Skeletal muscle tissue (tissue), 4 donors: ENCODE data around the gene BEND5. TPM values are rescaled to one million over a fixed set of nuclear protein-coding genes. Genes with fewer than 3 reads are reported as not detected.

ENCODE experiments used
- H3K27ac ChIP-seq: one replicate; pipeline ENCODE4 v1.7.0; 2013; ENCODE audit warnings: mild to moderate bottlenecking, low read depth, low read length, inconsistent platforms
- H3K27me3 ChIP-seq, 3 donors: one replicate each; pipeline ENCODE4 v1.7.0; 2013; ENCODE audit warnings: low read length in 3 of 3; ENCODE audit not compliant: control insufficient read depth in 3 of 3, insufficient read depth in 3 of 3
- H3K36me3 ChIP-seq, 3 donors: one replicate each; pipeline ENCODE4 v1.7.0; 2013; ENCODE audit warnings: low read length in 3 of 3; ENCODE audit not compliant: control insufficient read depth in 3 of 3, insufficient read depth in 3 of 3
- H3K4me1 ChIP-seq, 3 donors: one replicate each; pipeline ENCODE4 v1.7.0; 2013; ENCODE audit warnings: low read length in 3 of 3, mild to moderate bottlenecking in 3 of 3; ENCODE audit not compliant: control insufficient read depth in 3 of 3, insufficient read depth in 3 of 3
- H3K4me3 ChIP-seq, 3 donors: one replicate each; pipeline ENCODE4 v1.7.0; 2013; ENCODE audit warnings: low read length in 3 of 3
- H3K9ac ChIP-seq, 3 donors: one replicate each; pipeline ENCODE4 v1.7.0; 2013; ENCODE audit warnings: low read length in 3 of 3, mild to moderate bottlenecking in 3 of 3, moderate library complexity in 2 of 3, low read depth in 1 of 3
- H3K9me3 ChIP-seq, 3 donors: one replicate each; pipeline ENCODE4 v1.7.0; 2013; ENCODE audit warnings: low read length in 3 of 3; ENCODE audit not compliant: control insufficient read depth in 3 of 3
- total RNA-seq: library from RNA; depleted of rRNA; stranded (reverse); fragments of >200 nt; gene quantifications from one replicate; pipeline ENCODE4 v1.2.3, GENCODE V29; 2014
- donor health status: Osteomylitis.

Gene BEND5
- total RNA-seq, 1 donor from 2014 or later: 5.7 TPM

GRCh38 chr1:48710915-48711314 lies 65.8 kb downstream of the BEND5 start:
- Histone ChIP-seq H3K9me3 (no peaks in the 10 kb centered on the region), H3K36me3 (no peaks in the 10 kb centered on the region)

GRCh38 chr1:48710318-48710717 lies 66.4 kb downstream of the BEND5 start:
- H3K9me3 ChIP-seq: no peaks in the 10 kb centered on the region
- H3K36me3 ChIP-seq: no peaks in the 10 kb centered on the region
- H3K4me1 ChIP-seq: peaks cover 0 to 2% (median 0%) of the 10 kb centered on the region in 3 donors
- no peak overlapping the region for H3K27ac ChIP-seq
- no peak overlapping the region for H3K9ac ChIP-seq
- no peaks in the 10 kb centered on the region for H3K27me3 ChIP-seq
- no peak overlapping the region for H3K4me3 ChIP-seq

More at GRCh38 chr1:48710915-48711314, 65.8 kb downstream of the BEND5 start:
- Histone ChIP-seq H3K9ac (no peak overlapping the region), H3K4me3 (no peak overlapping the region), H3K4me1 (peaks cover 0 to 2% (median 0%) of the 10 kb centered on the region in 3 donors), H3K27me3 (no peaks in the 10 kb centered on the region), H3K27ac (no peak overlapping the region)

GRCh38 chr1:48704736-48705135 lies 72.0 kb downstream of the BEND5 start:
- Histone ChIP-seq H3K4me3 (no peak overlapping the region), H3K9ac (no peak overlapping the region), H3K4me1 (peaks cover 0 to 2% (median 0%) of the 10 kb centered on the region in 3 donors), H3K36me3 (no peaks in the 10 kb centered on the region), H3K27ac (no peak overlapping the region), H3K27me3 (peaks cover 0 to 5% (median 0%) of the 10 kb centered on the region in 3 donors), H3K9me3 (no peaks in the 10 kb centered on the region)

GRCh38 chr1:48701445-48701844 lies 75.2 kb downstream of the BEND5 start:
- no peak overlapping the region for H3K9ac ChIP-seq
- H3K9me3 ChIP-seq: no peaks in the 10 kb centered on the region
- H3K27ac ChIP-seq: no peak overlapping the region
- H3K4me1 ChIP-seq: no peaks in the 10 kb centered on the region
- H3K4me3 ChIP-seq: no peak overlapping the region
- no peaks in the 10 kb centered on the region for H3K36me3 ChIP-seq
- peaks cover 0 to 5% (median 0%) of the 10 kb centered on the region in 3 donors for H3K27me3 ChIP-seq

- Histone ChIP-seq H3K27ac (no peak overlapping the region), H3K9me3 (no peaks in the 10 kb centered on the region), H3K4me1 (no peaks in the 10 kb centered on the region), H3K27me3 (peaks cover 5 to 19% (median 9%) of the 10 kb centered on the region in 3 donors), H3K36me3 (no peaks in the 10 kb centered on the region), H3K9ac (no peak overlapping the region), H3K4me3 (no peak overlapping the region)
Measured at GRCh38 chr1:48697066-48697707, 79.5 kb downstream of the BEND5 start.

GRCh38 chr1:48695161-48695560 lies 81.5 kb downstream of the BEND5 start:
- Histone ChIP-seq H3K4me3 (no peak overlapping the region), H3K9me3 (no peaks in the 10 kb centered on the region), H3K36me3 (no peaks in the 10 kb centered on the region), H3K9ac (no peak overlapping the region), H3K4me1 (no peaks in the 10 kb centered on the region), H3K27ac (no peak overlapping the region), H3K27me3 (peaks cover 5 to 25% (median 9%) of the 10 kb centered on the region in 3 donors)

- Histone ChIP-seq H3K9me3 (no peaks in the 10 kb centered on the region), H3K27me3 (peaks cover 5 to 23% (median 9%) of the 10 kb centered on the region in 3 donors), H3K36me3 (no peaks in the 10 kb centered on the region), H3K27ac (no peak overlapping the region), H3K4me1 (no peaks in the 10 kb centered on the region), H3K9ac (no peak overlapping the region), H3K4me3 (no peak overlapping the region)
Measured at GRCh38 chr1:48693674-48694320, 82.9 kb downstream of the BEND5 start.

- no peak overlapping the region for H3K4me3 ChIP-seq
- no peaks in the 10 kb centered on the region for H3K36me3 ChIP-seq
- H3K9me3 ChIP-seq: no peaks in the 10 kb centered on the region
- peaks cover 5 to 23% (median 9%) of the 10 kb centered on the region in 3 donors for H3K27me3 ChIP-seq
- no peak overlapping the region for H3K9ac ChIP-seq
- no peaks in the 10 kb centered on the region for H3K4me1 ChIP-seq
- no peak overlapping the region for H3K27ac ChIP-seq
Measured at GRCh38 chr1:48693180-48693579, 83.5 kb downstream of the BEND5 start.

GRCh38 chr1:48692235-48692634 lies 84.5 kb downstream of the BEND5 start:
- Histone ChIP-seq H3K36me3 (no peaks in the 10 kb centered on the region), H3K9ac (no peak overlapping the region), H3K4me3 (no peak overlapping the region), H3K9me3 (no peaks in the 10 kb centered on the region), H3K27me3 (peaks cover 5 to 23% (median 9%) of the 10 kb centered on the region in 3 donors), H3K27ac (no peak overlapping the region), H3K4me1 (no peaks in the 10 kb centered on the region)

- H3K9ac ChIP-seq: no peak overlapping the region
- peaks cover 5 to 23% (median 9%) of the 10 kb centered on the region in 3 donors for H3K27me3 ChIP-seq
- no peak overlapping the region for H3K27ac ChIP-seq
- no peaks in the 10 kb centered on the region for H3K36me3 ChIP-seq
- H3K4me1 ChIP-seq: no peaks in the 10 kb centered on the region
- H3K4me3 ChIP-seq: no peak overlapping the region
- H3K9me3 ChIP-seq: no peaks in the 10 kb centered on the region
Measured at GRCh38 chr1:48691429-48692001, 85.2 kb downstream of the BEND5 start.
